Fibroblast of lung (primary cell): ENCODE measurements around the gene MAGEF1. TPM values are rescaled to one million over a fixed set of nuclear protein-coding genes. Genes with fewer than 3 reads are reported as not detected.

ENCODE experiments used
- DNase-seq, 2 donors: peaks; one replicate each; pipeline versions ENCODE4 v3.0.0 to v3.0.0-alpha.2; 2010; ENCODE audit warnings: low read depth in 2 of 2
- H2AFZ ChIP-seq: 2 replicates; pipeline ENCODE4 v1.5.1; 2012; ENCODE audit warnings: low read length, control low read depth, inconsistent platforms
- H3K27ac ChIP-seq: 2 replicates; pipeline ENCODE4 v1.5.1; 2011; ENCODE audit warnings: low read length, control low read depth; ENCODE audit not compliant: insufficient read depth
- H3K27me3 ChIP-seq: 2 replicates; pipeline ENCODE4 v1.5.1; 2011; ENCODE audit warnings: mild to moderate bottlenecking, low read length; ENCODE audit not compliant: control insufficient read depth, insufficient read depth
- H3K36me3 ChIP-seq: 2 replicates; pipeline ENCODE4 v1.5.1; 2011; ENCODE audit warnings: low read length; ENCODE audit not compliant: control insufficient read depth, insufficient read depth
- H3K4me1 ChIP-seq: 2 replicates; pipeline ENCODE4 v1.5.1; 2011; ENCODE audit warnings: low read length; ENCODE audit not compliant: control insufficient read depth, insufficient read depth; ENCODE audit errors: extremely low read depth
- H3K4me2 ChIP-seq: 2 replicates; pipeline ENCODE4 v1.5.1; 2011; ENCODE audit warnings: low read length, control low read depth; ENCODE audit not compliant: insufficient read depth; ENCODE audit errors: extremely low read depth
- H3K4me3 ChIP-seq, 4 experiments: fragments of 200-600 bp in 1 of 4; sonication (generic) in 1 of 4; replicated peaks in 1 of 4; 2 replicates each; pipeline ENCODE4 v1.5.1; 2011 to 2016; ENCODE audit warnings: low read length in 4 of 4, low read depth in 3 of 4, mild to moderate bottlenecking in 3 of 4, control low read depth in 2 of 4, inconsistent platforms in 1 of 4, mixed read lengths in 1 of 4; ENCODE audit not compliant: insufficient read depth in 1 of 4; ENCODE audit errors: control extremely low read depth in 1 of 4
- H3K79me2 ChIP-seq: 2 replicates; pipeline ENCODE4 v1.5.1; 2012; ENCODE audit warnings: mild to moderate bottlenecking, low read length, inconsistent platforms; ENCODE audit not compliant: control insufficient read depth, insufficient read depth
- H3K9ac ChIP-seq: 2 replicates; pipeline ENCODE4 v1.5.1; 2011; ENCODE audit warnings: mild to moderate bottlenecking, low read length, control low read depth; ENCODE audit not compliant: insufficient read depth
- H3K9me3 ChIP-seq: 2 replicates; pipeline ENCODE4 v1.5.1; 2012; ENCODE audit warnings: low read depth, low read length; ENCODE audit not compliant: control insufficient read depth, insufficient read depth
- H4K20me1 ChIP-seq: 2 replicates; pipeline ENCODE4 v1.5.1; 2011; ENCODE audit warnings: low read length; ENCODE audit not compliant: control insufficient read depth, insufficient read depth; ENCODE audit errors: extremely low read depth
- EZH2 ChIP-seq: IDR thresholded peaks from 2 replicates; pipeline ENCODE4 v1.5.1; 2012; ENCODE audit warnings: low read length, control low read depth, mild to moderate bottlenecking; ENCODE audit errors: missing control alignments
- polyA plus RNA-seq, 2 donors: library from polyadenylated mRNA; depleted of rRNA in 1 of 2; stranded (reverse) in 1 of 2; unstranded in 1 of 2; fragments of >200 nt; gene quantifications; 2 replicates each; pipeline ENCODE4 v1.2.1, GENCODE V29; 2011 to 2012; ENCODE audit warnings: missing spikeins in 1 of 2
- total RNA-seq: library from RNA; depleted of rRNA; stranded (reverse); fragments of >200 nt; gene quantifications from 2 replicates; pipeline ENCODE4 v1.2.1, GENCODE V29; 2014
- TF ChIP-seq, protein P1 (sequence below), 2 donors: IDR thresholded peaks in 1 of 2; conservative IDR thresholded peaks in 1 of 2; 1 replicate in 1 of 2; 2 replicates in 1 of 2; pipeline ENCODE4 v1.5.1; 2011 to 2012; ENCODE audit warnings: low read length in 2 of 2, control low read depth in 1 of 2, inconsistent platforms in 1 of 2, low read depth in 1 of 2, mild to moderate bottlenecking in 1 of 2

The MAGEF1 gene
- total and polyA plus RNA-seq, 2 donors (not counting 1 experiment from before 2014, with no cell fraction given): 21.5 to 22.6 TPM

DNA sequence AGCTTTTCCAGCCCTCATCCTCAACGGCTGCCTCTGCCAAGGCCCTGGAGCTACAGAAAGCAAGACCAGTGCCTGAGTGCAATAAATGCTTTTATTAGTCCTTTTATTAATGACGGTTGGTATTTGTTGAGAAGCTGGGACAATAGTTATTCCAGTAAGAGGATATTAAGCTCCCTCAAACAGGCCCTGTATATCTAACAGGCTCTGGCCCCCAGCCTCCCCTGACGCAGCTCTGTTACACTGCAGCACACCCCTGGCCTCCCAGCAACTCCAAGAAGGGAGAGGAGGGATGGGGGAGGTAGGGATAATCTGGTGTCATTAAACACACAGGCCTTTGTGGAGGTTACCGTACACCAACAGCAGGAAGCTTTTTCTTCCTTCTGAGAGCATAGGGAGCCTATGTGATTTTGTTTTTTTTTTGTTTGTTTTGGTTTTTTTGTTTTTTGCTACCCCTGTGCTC is 30.8 kb upstream of the MAGEF1 start:
- H3K9me3 ChIP-seq: no peaks in the 10 kb centered on the region
- H3K4me3 ChIP-seq: no peak overlapping the region
- no peaks in the 10 kb centered on the region for H3K27me3 ChIP-seq
- no peaks in the 10 kb centered on the region for H3K79me2 ChIP-seq
- H3K4me1 ChIP-seq: no peaks in the 10 kb centered on the region
- DNase-seq: no peak
- H3K36me3 ChIP-seq: no peaks in the 10 kb centered on the region
- H2AFZ ChIP-seq: no peak overlapping the region
- no peak overlapping the region for H3K4me2 ChIP-seq
- no peak overlapping the region for H3K9ac ChIP-seq
- H3K27ac ChIP-seq: no peak overlapping the region
- H4K20me1 ChIP-seq: no peaks in the 10 kb centered on the region
- TF ChIP-seq EZH2: no peak
- TF ChIP-seq, protein P1, sequence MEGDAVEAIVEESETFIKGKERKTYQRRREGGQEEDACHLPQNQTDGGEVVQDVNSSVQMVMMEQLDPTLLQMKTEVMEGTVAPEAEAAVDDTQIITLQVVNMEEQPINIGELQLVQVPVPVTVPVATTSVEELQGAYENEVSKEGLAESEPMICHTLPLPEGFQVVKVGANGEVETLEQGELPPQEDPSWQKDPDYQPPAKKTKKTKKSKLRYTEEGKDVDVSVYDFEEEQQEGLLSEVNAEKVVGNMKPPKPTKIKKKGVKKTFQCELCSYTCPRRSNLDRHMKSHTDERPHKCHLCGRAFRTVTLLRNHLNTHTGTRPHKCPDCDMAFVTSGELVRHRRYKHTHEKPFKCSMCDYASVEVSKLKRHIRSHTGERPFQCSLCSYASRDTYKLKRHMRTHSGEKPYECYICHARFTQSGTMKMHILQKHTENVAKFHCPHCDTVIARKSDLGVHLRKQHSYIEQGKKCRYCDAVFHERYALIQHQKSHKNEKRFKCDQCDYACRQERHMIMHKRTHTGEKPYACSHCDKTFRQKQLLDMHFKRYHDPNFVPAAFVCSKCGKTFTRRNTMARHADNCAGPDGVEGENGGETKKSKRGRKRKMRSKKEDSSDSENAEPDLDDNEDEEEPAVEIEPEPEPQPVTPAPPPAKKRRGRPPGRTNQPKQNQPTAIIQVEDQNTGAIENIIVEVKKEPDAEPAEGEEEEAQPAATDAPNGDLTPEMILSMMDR (conservative IDR thresholded peaks at IDR 0.05 in 1 of 2, IDR thresholded peaks at IDR 0.05 in 1 of 2; ENCODE audit: low read depth in 1 of 2, low read length in 2 of 2): no peak

- H3K27ac ChIP-seq: no peak overlapping the region
- no peaks in the 10 kb centered on the region for H4K20me1 ChIP-seq
- TF ChIP-seq, protein P1 (conservative IDR thresholded peaks at IDR 0.05 in 1 of 2, IDR thresholded peaks at IDR 0.05 in 1 of 2; ENCODE audit: low read depth in 1 of 2, low read length in 2 of 2): no peak
- TF ChIP-seq EZH2: no peak
- H3K4me3 ChIP-seq: no peak overlapping the region
- H3K79me2 ChIP-seq: no peaks in the 10 kb centered on the region
- H3K9me3 ChIP-seq: no peaks in the 10 kb centered on the region
- H3K9ac ChIP-seq: no peak overlapping the region
- H2AFZ ChIP-seq: no peak overlapping the region
- H3K4me2 ChIP-seq: no peak overlapping the region
- no peaks in the 10 kb centered on the region for H3K36me3 ChIP-seq
- H3K27me3 ChIP-seq: no peaks in the 10 kb centered on the region
- H3K4me1 ChIP-seq: no peaks in the 10 kb centered on the region
- DNase-seq: no peak
Observed at GRCh38 chr3:184741798-184742675, 30.2 kb upstream of the MAGEF1 start.

GRCh38 chr3:184741259-184741556 is 29.3 kb upstream of the MAGEF1 start:
- no peak overlapping the region for H3K4me2 ChIP-seq
- no peaks in the 10 kb centered on the region for H3K36me3 ChIP-seq
- TF ChIP-seq EZH2: no peak
- TF ChIP-seq, protein P1 (conservative IDR thresholded peaks at IDR 0.05 in 1 of 2, IDR thresholded peaks at IDR 0.05 in 1 of 2; ENCODE audit: low read depth in 1 of 2, low read length in 2 of 2): no peak

More at GRCh38 chr3:184741259-184741556, 29.3 kb upstream of the MAGEF1 start:
- H2AFZ ChIP-seq: no peak overlapping the region
- no peak overlapping the region for H3K27ac ChIP-seq
- H3K4me3 ChIP-seq: no peak overlapping the region
- DNase-seq: no peak
- H3K4me1 ChIP-seq: no peaks in the 10 kb centered on the region
- H3K79me2 ChIP-seq: no peaks in the 10 kb centered on the region
- no peak overlapping the region for H3K9ac ChIP-seq
- H4K20me1 ChIP-seq: no peaks in the 10 kb centered on the region
- no peaks in the 10 kb centered on the region for H3K9me3 ChIP-seq
- H3K27me3 ChIP-seq: no peaks in the 10 kb centered on the region
